Prostate gland (tissue), 2 donors: Measurements from ENCODE around the gene SLIT3. TPM values are rescaled to one million over a fixed set of nuclear protein-coding genes. Genes with fewer than 3 reads are reported as not detected.

Source experiments
- DNase-seq: peaks from one replicate; pipeline ENCODE4 v3.0.0-alpha.2; 2019; ENCODE audit warnings: low spot score
- H3K27ac ChIP-seq, 2 donors: fragments of 200-600 bp; sonication (generic); 2 replicates each; pipeline ENCODE4 v1.5.1; 2017 to 2019
- H3K27me3 ChIP-seq: fragments of 200-600 bp; sonication (generic); replicated peaks from 2 replicates; pipeline ENCODE4 v1.5.1; 2019; ENCODE audit not compliant: insufficient read depth
- H3K36me3 ChIP-seq, 2 donors: fragments of 200-600 bp; sonication (generic); 1 replicate in 1 of 2; 2 replicates in 1 of 2; pipeline versions ENCODE4 v1.5.1 to v1.8.1; 2017 to 2019
- H3K4me1 ChIP-seq: fragments of 200-600 bp; sonication (generic); replicated peaks from 2 replicates; pipeline ENCODE4 v1.5.1; 2019
- H3K4me3 ChIP-seq, 2 donors: fragments of 200-600 bp; sonication (generic); 2 replicates each; pipeline ENCODE4 v1.5.1; 2017 to 2019
- H3K9me3 ChIP-seq: fragments of 200-600 bp; sonication (generic); 2 replicates; pipeline ENCODE4 v1.5.1; 2017
- POLR2A ChIP-seq: fragments of 450-650 bp; IDR thresholded peaks from one replicate; pipeline ENCODE4 v1.6.1; 2016; ENCODE audit warnings: antibody characterized with exemption, mild to moderate bottlenecking
- POLR2AphosphoS5 ChIP-seq: sonication (generic); formaldehyde crosslinking; IDR thresholded peaks from one replicate; pipeline ENCODE4 v1.6.1; 2017; ENCODE audit warnings: antibody characterized with exemption
- WGBS: methylation state at CpG from one replicate; pipeline ENCODE4 v1.1.5; 2018; 5-methylcytosine and 5-hydroxymethylcytosine counted together
- intact Hi-C: fragments of 100-400 bp; cut with DNase I; formaldehyde crosslinking; loops from one replicate; pipeline ENCODE4 v1.14.2; 2022
- total RNA-seq, 2 donors: library from RNA; depleted of rRNA; stranded (reverse); fragments of >200 nt; gene quantifications; one replicate each; pipeline ENCODE4 v1.1.0, GENCODE V29; 2016
- TF ChIP-seq, protein P1 (sequence below), 4 experiments: fragments of 200-600 bp in 2 of 4; fragments of 450-650 bp in 2 of 4; sonication (generic) in 2 of 4; IDR thresholded peaks; 1 replicate in 3 of 4; 2 replicates in 1 of 4; pipeline ENCODE4 v1.5.1; 2016 to 2019; ENCODE audit warnings: antibody characterized with exemption in 4 of 4, mild to moderate bottlenecking in 2 of 4, moderate library complexity in 2 of 4

SLIT3 gene
- total RNA-seq, 2 donors from 2014 or later: 8.3 TPM

GRCh38 chr5:168740811-168741213, 560.1 kb downstream of the SLIT3 start:
- DNase-seq: no peak
- H3K4me3 ChIP-seq: no peak overlapping the region
- TF ChIP-seq, protein P1, sequence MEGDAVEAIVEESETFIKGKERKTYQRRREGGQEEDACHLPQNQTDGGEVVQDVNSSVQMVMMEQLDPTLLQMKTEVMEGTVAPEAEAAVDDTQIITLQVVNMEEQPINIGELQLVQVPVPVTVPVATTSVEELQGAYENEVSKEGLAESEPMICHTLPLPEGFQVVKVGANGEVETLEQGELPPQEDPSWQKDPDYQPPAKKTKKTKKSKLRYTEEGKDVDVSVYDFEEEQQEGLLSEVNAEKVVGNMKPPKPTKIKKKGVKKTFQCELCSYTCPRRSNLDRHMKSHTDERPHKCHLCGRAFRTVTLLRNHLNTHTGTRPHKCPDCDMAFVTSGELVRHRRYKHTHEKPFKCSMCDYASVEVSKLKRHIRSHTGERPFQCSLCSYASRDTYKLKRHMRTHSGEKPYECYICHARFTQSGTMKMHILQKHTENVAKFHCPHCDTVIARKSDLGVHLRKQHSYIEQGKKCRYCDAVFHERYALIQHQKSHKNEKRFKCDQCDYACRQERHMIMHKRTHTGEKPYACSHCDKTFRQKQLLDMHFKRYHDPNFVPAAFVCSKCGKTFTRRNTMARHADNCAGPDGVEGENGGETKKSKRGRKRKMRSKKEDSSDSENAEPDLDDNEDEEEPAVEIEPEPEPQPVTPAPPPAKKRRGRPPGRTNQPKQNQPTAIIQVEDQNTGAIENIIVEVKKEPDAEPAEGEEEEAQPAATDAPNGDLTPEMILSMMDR (IDR thresholded peaks at IDR 0.05): no peak
- no peak for TF ChIP-seq POLR2A
- TF ChIP-seq POLR2AphosphoS5: no peak
- no peaks in the 10 kb centered on the region for H3K36me3 ChIP-seq
- no peaks in the 10 kb centered on the region for H3K9me3 ChIP-seq
- WGBS: 76% methylated on average over 8 of the region's 8 CpGs
- H3K4me1 ChIP-seq: no peaks in the 10 kb centered on the region
- no peaks in the 10 kb centered on the region for H3K27me3 ChIP-seq
- no peak overlapping the region for H3K27ac ChIP-seq
- intact Hi-C loops: no loop called here

DNA sequence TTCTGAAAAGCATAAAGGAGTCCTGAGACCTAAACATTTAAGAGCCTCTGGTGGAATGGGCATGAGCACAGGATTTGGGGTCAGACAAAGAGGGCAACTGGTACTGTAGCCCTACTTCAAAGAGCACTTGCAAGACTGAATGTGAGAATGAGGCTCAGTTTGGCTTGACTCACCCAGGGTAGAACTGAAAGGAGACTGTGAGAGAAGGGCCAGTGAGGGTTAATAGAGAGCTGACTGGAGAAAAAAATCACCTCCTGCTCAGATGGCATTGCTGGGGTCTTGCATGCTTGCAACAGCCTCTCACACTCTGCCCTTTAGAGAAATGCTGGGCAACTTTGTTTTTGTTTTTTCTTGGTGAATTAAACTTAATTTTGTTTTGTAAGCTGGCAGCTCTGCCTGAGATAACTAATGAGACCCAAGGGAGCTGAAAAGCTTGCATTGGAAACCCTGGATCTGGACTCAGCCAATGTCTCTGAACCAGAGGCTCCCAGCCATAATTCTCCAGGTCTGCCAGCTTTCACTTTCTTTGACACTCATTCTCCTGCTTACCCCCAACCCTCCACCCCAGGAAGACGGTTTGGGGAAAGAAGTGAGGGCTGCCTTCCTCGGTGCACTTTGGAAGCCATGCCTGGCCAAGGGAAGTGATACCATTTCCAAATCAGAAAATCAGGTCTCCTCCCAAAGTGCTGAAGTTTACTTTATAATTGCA, 560.7 kb downstream of the SLIT3 start:
- H3K4me1 ChIP-seq: no peaks in the 10 kb centered on the region
- H3K9me3 ChIP-seq: no peaks in the 10 kb centered on the region
- WGBS: 64% methylated on average over 2 of the region's 2 CpGs
- H3K27me3 ChIP-seq: no peaks in the 10 kb centered on the region
- DNase-seq: no peak
- no peak overlapping the region for H3K27ac ChIP-seq
- no peaks in the 10 kb centered on the region for H3K36me3 ChIP-seq
- H3K4me3 ChIP-seq: no peak overlapping the region
- TF ChIP-seq, protein P1 (IDR thresholded peaks at IDR 0.05): no peak
- TF ChIP-seq POLR2AphosphoS5: no peak
- no peak for TF ChIP-seq POLR2A
- intact Hi-C loops: no loop called here

DNA sequence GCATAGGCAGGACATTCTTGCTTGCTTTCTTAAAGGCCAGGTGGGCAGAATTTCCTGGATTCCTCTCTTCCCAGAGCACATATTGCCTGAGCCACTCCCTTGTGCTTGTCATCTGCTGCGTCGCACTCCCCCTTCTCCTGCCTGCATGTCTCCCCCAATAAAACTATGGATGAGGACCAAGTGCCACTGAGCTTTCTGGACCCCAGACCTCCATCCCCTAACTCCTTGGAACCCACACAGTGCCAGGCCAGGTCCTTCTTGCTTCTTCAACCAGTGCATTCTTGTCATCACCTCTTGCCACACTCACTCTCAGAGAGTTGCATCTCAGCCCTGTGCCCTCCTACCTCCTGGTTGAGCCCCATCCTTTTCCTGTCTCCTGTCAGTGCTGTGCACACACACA, 563.9 kb downstream of the SLIT3 start:
- Histone ChIP-seq H3K36me3 (no peaks in the 10 kb centered on the region), H3K27ac (no peak overlapping the region), H3K4me3 (no peak overlapping the region), H3K4me1 (no peaks in the 10 kb centered on the region), H3K27me3 (no peaks in the 10 kb centered on the region), H3K9me3 (no peaks in the 10 kb centered on the region)
- TF ChIP-seq POLR2A (no peak), POLR2AphosphoS5 (no peak)
- TF ChIP-seq, protein P1 (IDR thresholded peaks at IDR 0.05): no peak
- intact Hi-C loops: no loop called here
- WGBS: 92% methylated on average over 2 of the region's 2 CpGs
- no peak for DNase-seq

DNA sequence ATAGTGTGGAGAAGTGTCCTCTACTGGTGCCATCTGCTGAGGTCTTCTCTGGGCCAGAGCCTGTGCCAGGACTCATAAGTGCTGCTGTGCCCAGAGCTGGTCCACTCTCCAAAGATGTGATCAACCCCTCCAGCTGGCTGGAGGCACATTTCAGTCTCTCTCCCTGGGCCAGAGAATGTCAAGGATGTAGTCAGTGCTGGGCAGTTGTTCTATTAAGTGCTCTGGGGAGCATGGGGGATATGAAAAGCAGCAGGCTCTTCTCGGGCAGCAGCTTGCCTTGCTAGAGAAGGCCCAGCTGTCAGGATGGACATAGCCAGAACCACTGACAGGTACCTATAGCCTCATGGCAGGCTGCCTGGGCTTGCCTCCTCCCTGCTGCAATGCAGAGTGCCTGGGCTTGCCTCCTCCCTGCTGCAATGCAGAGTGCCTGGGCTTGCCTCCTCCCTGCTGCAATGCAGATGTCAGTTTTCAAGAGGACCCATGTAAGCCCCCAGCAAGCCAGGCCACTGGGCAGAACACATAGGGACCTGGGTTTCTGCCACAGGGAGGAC, 564.6 kb downstream of the SLIT3 start:
- no peaks in the 10 kb centered on the region for H3K9me3 ChIP-seq
- H3K36me3 ChIP-seq: no peaks in the 10 kb centered on the region
- H3K4me1 ChIP-seq: no peaks in the 10 kb centered on the region
- no peaks in the 10 kb centered on the region for H3K27me3 ChIP-seq
- TF ChIP-seq POLR2A (no peak), POLR2AphosphoS5 (no peak)
- TF ChIP-seq, protein P1 (IDR thresholded peaks at IDR 0.05): no peak
- intact Hi-C loops: no loop called here
- WGBS: 100% methylated on average over 1 of the region's 1 CpG
- no peak overlapping the region for H3K27ac ChIP-seq
- DNase-seq: no peak
- H3K4me3 ChIP-seq: no peak overlapping the region
